ENCODE results near the gene CFAP97. TPM values are rescaled to one million over a fixed set of nuclear protein-coding genes. Genes with fewer than 3 reads are reported as not detected.
A peak's percentile ranks its signal among the peaks of the same experiment; 100 is the strongest.

Gene CFAP97
- total RNA-seq, 1 experiment from 2014 or later: 19.7 TPM

DNA sequence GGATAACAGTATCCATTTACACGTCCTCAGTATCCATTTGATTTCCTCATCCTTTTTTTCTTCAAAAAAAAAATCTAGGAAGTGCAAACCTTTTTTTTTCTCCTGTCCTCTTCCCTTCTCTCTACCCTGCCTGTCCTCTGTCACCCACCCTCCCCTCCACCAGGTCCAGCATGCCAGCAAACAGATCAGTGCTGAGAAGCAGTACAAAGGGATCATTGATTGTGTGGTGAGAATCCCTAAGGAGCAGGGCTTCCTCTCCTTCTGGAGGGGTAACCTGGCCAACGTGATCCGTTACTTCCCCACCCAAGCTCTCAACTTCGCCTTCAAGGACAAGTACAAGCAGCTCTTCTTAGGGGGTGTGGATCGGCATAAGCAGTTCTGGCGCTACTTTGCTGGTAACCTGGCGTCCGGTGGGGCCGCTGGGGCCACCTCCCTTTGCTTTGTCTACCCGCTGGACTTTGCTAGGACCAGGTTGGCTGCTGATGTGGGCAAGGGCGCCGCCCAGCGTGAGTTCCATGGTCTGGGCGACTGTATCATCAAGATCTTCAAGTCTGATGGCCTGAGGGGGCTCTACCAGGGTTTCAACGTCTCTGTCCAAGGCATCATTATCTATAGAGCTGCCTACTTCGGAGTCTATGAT is 59.1 kb downstream of the CFAP97 start:
- Histone ChIP-seq H3K9me3 (replicated peaks) (no peaks in the 10 kb centered on the region), H3K27ac (no peak overlapping the region), H3K27me3 (no peaks in the 10 kb centered on the region), H3K4me3 (no peak overlapping the region), H3K36me3 (no peaks in the 10 kb centered on the region), H3K4me1 (no peaks in the 10 kb centered on the region)
- DNase-seq: no peak

GRCh38 chr4:185143601-185143969 is 60.2 kb downstream of the CFAP97 start:
- Histone ChIP-seq H3K27me3 (no peaks in the 10 kb centered on the region), H3K9me3 (replicated peaks) (no peaks in the 10 kb centered on the region), H3K27ac (no peak overlapping the region), H3K4me3 (peak overlapping the region; percentile 62), H3K36me3 (no peaks in the 10 kb centered on the region), H3K4me1 (no peaks in the 10 kb centered on the region)
- DNase-seq: peak; percentile 17 to 39

- Histone ChIP-seq H3K36me3 (no peaks in the 10 kb centered on the region), H3K4me1 (no peaks in the 10 kb centered on the region), H3K4me3 (peak within 1 kb of the TSS; percentile 62), H3K9me3 (replicated peaks) (no peaks in the 10 kb centered on the region), H3K27me3 (no peaks in the 10 kb centered on the region), H3K27ac (no peak within 1 kb of the TSS)
- DNase-seq: peak; percentile 71 to 78
Observed at GRCh38 chr4:185142912-185143600, 60.7 kb downstream of the CFAP97 start, which contains the start of gene SLC25A4. SLC25A4 (plus strand) TSS chr4:185143266; CDS start chr4:185143373, 107 bp downstream.

GRCh38 chr4:185142564-185142911 is 61.3 kb downstream of the CFAP97 start:
- no peak overlapping the region for H3K27ac ChIP-seq
- H3K4me1 ChIP-seq: no peaks in the 10 kb centered on the region
- DNase-seq: no peak
- H3K36me3 ChIP-seq: no peaks in the 10 kb centered on the region
- H3K4me3 ChIP-seq: peak overlapping the region; percentile 62
- no peaks in the 10 kb centered on the region for H3K27me3 ChIP-seq
- H3K9me3 ChIP-seq (replicated peaks): no peaks in the 10 kb centered on the region

GRCh38 chr4:185141777-185142176 is 62.0 kb downstream of the CFAP97 start:
- Histone ChIP-seq H3K36me3 (no peaks in the 10 kb centered on the region), H3K4me3 (no peak overlapping the region), H3K27ac (no peak overlapping the region), H3K9me3 (replicated peaks) (no peaks in the 10 kb centered on the region), H3K27me3 (no peaks in the 10 kb centered on the region), H3K4me1 (no peaks in the 10 kb centered on the region)
- no peak for DNase-seq

GRCh38 chr4:185139736-185140135 is 64.1 kb downstream of the CFAP97 start:
- DNase-seq: peak; percentile 19 to 42
- H3K36me3 ChIP-seq: no peaks in the 10 kb centered on the region
- H3K27ac ChIP-seq: no peak overlapping the region
- no peaks in the 10 kb centered on the region for H3K4me1 ChIP-seq
- no peaks in the 10 kb centered on the region for H3K27me3 ChIP-seq
- no peaks in the 10 kb centered on the region for H3K9me3 ChIP-seq (replicated peaks)
- no peak overlapping the region for H3K4me3 ChIP-seq

DNA sequence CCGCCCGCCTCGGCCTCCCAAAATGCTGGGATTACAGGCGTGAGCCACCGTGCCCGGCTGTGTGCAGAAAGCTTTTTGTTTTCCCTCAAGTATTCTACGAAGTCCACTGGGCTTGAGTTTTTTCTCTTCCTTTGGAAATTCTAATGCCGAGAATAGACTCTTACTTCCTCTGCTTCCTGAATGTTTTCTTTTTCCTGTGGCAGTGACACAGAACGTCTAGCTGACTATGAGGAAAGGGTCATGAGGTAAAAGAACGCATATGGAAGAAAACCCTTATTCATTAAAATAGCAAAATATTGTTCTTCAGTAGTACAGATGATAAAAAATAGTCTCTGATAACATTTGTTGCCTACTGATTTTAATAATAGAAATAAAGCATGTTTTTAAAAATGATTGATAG is 65.6 kb downstream of the CFAP97 start:
- no peaks in the 10 kb centered on the region for H3K4me1 ChIP-seq
- no peaks in the 10 kb centered on the region for H3K36me3 ChIP-seq
- H3K27ac ChIP-seq: no peak overlapping the region
- no peak overlapping the region for H3K4me3 ChIP-seq
- DNase-seq: no peak
- H3K9me3 ChIP-seq (replicated peaks): no peaks in the 10 kb centered on the region
- no peaks in the 10 kb centered on the region for H3K27me3 ChIP-seq

GRCh38 chr4:185137233-185137925 is 66.4 kb downstream of the CFAP97 start:
- H3K9me3 ChIP-seq (replicated peaks): no peaks in the 10 kb centered on the region
- no peak overlapping the region for H3K4me3 ChIP-seq
- no peaks in the 10 kb centered on the region for H3K27me3 ChIP-seq
- DNase-seq: no peak
- no peaks in the 10 kb centered on the region for H3K36me3 ChIP-seq
- no peak overlapping the region for H3K27ac ChIP-seq
- H3K4me1 ChIP-seq: no peaks in the 10 kb centered on the region

DNA sequence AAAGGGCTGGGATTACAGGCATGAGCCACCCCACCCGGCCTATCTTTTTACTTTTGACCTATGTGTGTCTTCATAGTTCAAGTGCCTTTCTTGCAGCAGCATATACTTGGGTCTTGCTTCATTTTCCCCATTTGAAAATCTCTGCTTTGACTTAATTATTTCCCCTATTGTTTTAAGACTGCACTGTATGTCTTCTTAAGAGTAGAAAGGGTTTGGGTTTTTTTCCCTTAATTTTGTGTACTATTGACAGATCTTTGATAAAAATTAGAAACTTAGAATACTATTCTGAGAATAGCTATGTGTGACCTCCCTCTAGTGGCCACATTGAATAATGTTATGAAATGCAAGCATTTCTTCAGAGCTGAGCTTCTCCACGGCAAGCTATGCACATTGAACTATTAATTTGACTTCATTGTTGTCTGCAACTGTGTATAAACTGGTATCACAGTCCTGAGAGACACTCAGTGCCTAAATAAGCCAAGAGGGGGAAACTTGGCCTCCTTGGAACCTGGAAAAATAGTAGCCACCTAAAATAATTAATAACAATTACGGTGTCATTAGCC is 69.4 kb downstream of the CFAP97 start:
- Histone ChIP-seq H3K9me3 (replicated peaks) (no peaks in the 10 kb centered on the region), H3K36me3 (no peaks in the 10 kb centered on the region), H3K27ac (no peak overlapping the region), H3K27me3 (no peaks in the 10 kb centered on the region), H3K4me1 (no peaks in the 10 kb centered on the region), H3K4me3 (no peak overlapping the region)
- peak in 1 of 2 experiments; percentile 65 for DNase-seq

GRCh38 chr4:185128272-185129119 is 75.3 kb downstream of the CFAP97 start:
- no peaks in the 10 kb centered on the region for H3K27me3 ChIP-seq
- H3K4me1 ChIP-seq: no peaks in the 10 kb centered on the region
- H3K4me3 ChIP-seq: no peak overlapping the region
- H3K27ac ChIP-seq: no peak overlapping the region
- no peak for DNase-seq
- no peaks in the 10 kb centered on the region for H3K9me3 ChIP-seq (replicated peaks)
- H3K36me3 ChIP-seq: no peaks in the 10 kb centered on the region

GRCh38 chr4:185127021-185127925 is 76.5 kb downstream of the CFAP97 start:
- no peaks in the 10 kb centered on the region for H3K9me3 ChIP-seq (replicated peaks)
- no peak overlapping the region for H3K27ac ChIP-seq
- H3K4me1 ChIP-seq: no peaks in the 10 kb centered on the region
- H3K27me3 ChIP-seq: no peaks in the 10 kb centered on the region
- no peaks in the 10 kb centered on the region for H3K36me3 ChIP-seq
- no peak overlapping the region for H3K4me3 ChIP-seq
- DNase-seq: no peak

DNA sequence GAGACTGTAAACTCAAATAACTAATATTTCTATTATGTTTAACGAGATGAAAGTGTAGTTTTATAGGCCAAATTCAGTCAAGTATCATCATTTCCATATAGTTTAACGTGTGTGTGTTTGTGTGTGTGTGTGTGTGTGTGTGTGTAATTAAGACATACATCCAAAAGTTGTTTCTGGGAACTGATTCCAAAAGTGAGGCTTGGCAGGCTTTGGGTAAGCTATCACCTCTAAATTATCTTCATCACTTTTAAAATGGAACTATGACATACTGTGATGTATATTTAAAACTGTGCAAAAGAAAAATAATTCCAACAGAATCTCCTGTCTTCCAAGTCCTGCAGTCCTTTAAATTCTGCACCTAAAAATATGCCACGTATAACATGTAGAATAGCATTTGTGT is 79.8 kb downstream of the CFAP97 start:
- no peaks in the 10 kb centered on the region for H3K27me3 ChIP-seq
- no peaks in the 10 kb centered on the region for H3K36me3 ChIP-seq
- H3K4me3 ChIP-seq: no peak overlapping the region
- no peak for DNase-seq
- H3K27ac ChIP-seq: no peak overlapping the region
- no peaks in the 10 kb centered on the region for H3K9me3 ChIP-seq (replicated peaks)
- H3K4me1 ChIP-seq: peaks cover 4% of the 10 kb centered on the region; the same call in 1 of the 2 replicates

- no peak overlapping the region for H3K4me3 ChIP-seq
- H3K4me1 ChIP-seq: peaks cover 4% of the 10 kb centered on the region; the same call in 1 of the 2 replicates
- no peaks in the 10 kb centered on the region for H3K9me3 ChIP-seq (replicated peaks)
- DNase-seq: no peak
- no peaks in the 10 kb centered on the region for H3K36me3 ChIP-seq
- H3K27ac ChIP-seq: no peak overlapping the region
- no peaks in the 10 kb centered on the region for H3K27me3 ChIP-seq
Observed at GRCh38 chr4:185122681-185123345, 81.0 kb downstream of the CFAP97 start.
